Ovary (tissue), 3 donors: ENCODE results near the gene TAS2R38.
"Not testable (repeated sequence)": the region's sequence is repeated elsewhere in the genome, so short reads cannot be mapped to it uniquely, and the experiment has no call there.

Source experiments
- CTCF ChIP-seq, 3 donors: fragments of 450-650 bp in 2 of 3; fragments of 200-600 bp in 1 of 3; IDR thresholded peaks; one replicate each; pipeline versions ENCODE4 v1.5.1 to v1.8.0; 2016 to 2022; ENCODE audit warnings: antibody characterized with exemption in 3 of 3, mild to moderate bottlenecking in 1 of 3
- EP300 ChIP-seq: sonication (generic); formaldehyde crosslinking; IDR thresholded peaks from one replicate; pipeline ENCODE4 v1.6.1; 2017; ENCODE audit warnings: antibody characterized with exemption
- donor health status: DM: no; HTN: no; CAD: no.

DNA sequence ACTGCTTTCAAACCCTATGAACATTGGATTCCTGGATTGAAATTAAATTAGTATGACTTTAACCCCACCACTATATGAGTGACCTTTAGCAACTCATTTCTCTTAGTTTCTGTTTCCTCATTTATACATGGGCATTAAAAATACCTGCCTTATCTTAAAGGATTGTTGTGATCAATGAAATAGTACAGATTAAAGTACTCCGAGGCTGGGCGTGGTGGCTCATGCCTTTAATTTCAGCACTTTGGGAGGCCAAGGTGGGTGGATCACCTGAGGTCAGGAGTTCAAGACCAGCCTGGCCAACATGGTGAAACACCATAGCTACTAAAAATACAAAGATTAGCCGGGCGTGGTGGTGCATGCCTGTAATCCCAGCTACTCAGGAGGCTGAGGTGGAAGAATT is 14.2 kb upstream of the TAS2R38 start:
- not testable (repeated sequence) for TF ChIP-seq CTCF (IDR thresholded peaks at IDR 0.05); EP300
